Hindlimb muscle (tissue), 1 donor: ENCODE data around the gene C4orf50. TPM values are rescaled to one million over a fixed set of nuclear protein-coding genes. Genes with fewer than 3 reads are reported as not detected.

Source experiments
- DNase-seq: peaks from one replicate; pipeline ENCODE4 v3.0.0-alpha.2; 2013
- polyA plus RNA-seq: library from polyadenylated mRNA; unstranded; fragments of 120-200 nt; gene quantifications from one replicate; pipeline ENCODE4 v1.2.1, GENCODE V29; 2013; ENCODE audit not compliant: insufficient read length

The C4orf50 gene
- not detected for polyA plus RNA-seq

DNA sequence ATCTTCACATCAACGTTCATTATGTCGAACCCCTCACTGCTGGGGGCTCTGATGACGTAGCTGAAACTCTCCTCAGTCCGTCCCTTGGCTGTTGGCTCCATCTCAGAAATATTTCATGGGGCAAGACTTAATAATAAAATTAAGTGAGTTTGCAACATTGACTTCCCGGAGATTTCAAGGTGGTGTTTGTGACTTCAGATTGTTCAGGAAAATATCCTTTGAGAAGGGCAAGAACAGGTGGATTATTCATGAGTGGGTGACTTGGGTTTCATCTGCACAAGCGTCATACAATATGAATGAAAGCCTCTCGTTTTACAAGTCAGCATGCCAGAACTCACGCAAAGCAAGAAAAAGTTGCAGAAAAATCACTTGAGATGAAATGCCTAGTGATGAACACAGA, at the start of gene C4orf50:
TSS of gene C4orf50 (minus strand) at position 101 of the 400 bp plus-strand sequence.
- no peak for DNase-seq

GRCh38 chr4:6065934-6066590, 47.8 kb upstream of the C4orf50 start:
- no peak for DNase-seq

DNA sequence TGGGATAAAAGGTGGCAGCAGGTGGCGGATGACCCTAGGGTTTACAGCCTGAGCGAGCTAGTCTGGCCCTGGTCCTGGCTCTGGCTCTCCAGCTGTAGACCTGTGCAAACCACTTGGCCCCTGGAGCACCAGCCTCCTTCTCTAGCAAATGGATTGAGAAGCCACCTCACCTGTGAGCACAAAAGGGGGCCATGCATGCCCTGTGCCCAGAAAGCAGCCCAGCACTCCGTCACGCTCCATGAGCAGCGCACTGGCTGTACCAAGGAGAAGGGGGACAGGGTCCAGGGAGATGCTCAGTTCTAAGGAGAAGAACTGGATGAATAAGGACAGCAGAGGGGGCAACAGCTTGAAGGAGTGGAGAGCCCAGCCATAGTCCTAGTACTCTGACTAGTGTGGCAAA, 46.9 kb upstream of the C4orf50 start:
- no peak for DNase-seq

GRCh38 chr4:6064383-6064782, 46.2 kb upstream of the C4orf50 start:
- DNase-seq, result no peak

DNA sequence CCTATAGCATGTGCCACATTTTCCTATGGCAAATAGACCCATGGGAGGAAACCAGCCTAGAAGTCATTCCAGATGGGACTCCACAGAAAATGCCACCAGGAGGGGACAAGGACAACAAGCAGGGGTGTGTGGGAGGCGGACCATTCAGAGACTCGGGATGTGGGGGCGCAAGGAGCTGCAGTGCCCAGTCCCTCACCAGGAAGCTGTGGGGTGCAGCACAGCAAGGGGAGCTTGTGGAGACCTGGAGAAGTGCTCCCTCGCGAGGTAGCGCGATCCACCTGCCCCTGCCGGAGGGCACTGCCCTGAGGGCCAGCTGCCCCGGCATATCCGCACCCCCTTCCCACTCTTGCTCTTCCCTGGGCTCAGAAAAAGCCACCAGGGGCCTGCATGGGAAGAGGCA, 45.5 kb upstream of the C4orf50 start:
- no peak for DNase-seq

DNA sequence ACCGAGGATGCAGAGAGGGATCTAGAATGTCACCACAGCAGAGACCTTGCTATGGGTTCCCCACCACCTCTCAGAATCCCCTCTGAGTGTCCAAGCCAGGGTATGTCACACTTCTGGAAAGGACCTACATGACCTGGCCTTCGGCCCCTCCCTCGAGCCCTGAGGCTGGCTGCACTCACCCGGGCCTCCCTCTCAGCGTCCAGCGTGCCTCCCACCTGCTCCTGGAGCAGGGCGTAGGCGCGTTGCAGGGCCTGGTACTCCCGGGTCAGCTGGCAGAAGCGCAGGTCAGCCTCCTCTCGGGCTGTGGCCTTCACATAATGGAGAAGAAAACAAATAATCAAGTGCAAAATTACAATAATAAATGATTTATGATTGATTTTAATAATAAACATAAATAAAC, 43.9 kb upstream of the C4orf50 start:
- DNase-seq, result no peak

DNA sequence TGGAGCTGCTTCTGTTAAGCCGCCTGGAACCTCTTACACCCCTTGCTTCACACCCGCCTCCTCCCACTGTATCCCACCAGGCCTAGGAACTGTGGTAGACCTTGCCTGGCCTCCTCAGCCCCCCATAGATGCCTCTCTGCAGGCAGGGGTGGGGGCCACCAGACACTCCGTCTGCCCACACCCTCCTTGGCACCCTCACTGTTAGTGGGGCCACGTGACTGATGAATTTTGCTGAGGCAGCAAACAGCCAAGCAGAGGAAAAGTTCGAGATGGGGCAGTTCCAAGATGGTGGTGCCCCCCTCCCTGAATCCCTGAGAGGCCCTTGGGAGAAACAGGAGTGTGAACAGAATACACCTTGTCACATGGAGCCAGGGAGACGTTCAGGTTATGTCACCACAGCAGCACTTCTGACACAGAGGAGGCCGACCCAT, 41.2 kb upstream of the C4orf50 start:
- DNase-seq, result no peak

- DNase-seq, result no peak
Measured at GRCh38 chr4:6058531-6059374, 40.5 kb upstream of the C4orf50 start.

GRCh38 chr4:6056976-6057766, 38.9 kb upstream of the C4orf50 start:
- no peak for DNase-seq

- no peak for DNase-seq
Measured at GRCh38 chr4:6055436-6055835, 37.2 kb upstream of the C4orf50 start.

- DNase-seq, result no peak
Measured at GRCh38 chr4:6055030-6055429, 36.8 kb upstream of the C4orf50 start.

DNA sequence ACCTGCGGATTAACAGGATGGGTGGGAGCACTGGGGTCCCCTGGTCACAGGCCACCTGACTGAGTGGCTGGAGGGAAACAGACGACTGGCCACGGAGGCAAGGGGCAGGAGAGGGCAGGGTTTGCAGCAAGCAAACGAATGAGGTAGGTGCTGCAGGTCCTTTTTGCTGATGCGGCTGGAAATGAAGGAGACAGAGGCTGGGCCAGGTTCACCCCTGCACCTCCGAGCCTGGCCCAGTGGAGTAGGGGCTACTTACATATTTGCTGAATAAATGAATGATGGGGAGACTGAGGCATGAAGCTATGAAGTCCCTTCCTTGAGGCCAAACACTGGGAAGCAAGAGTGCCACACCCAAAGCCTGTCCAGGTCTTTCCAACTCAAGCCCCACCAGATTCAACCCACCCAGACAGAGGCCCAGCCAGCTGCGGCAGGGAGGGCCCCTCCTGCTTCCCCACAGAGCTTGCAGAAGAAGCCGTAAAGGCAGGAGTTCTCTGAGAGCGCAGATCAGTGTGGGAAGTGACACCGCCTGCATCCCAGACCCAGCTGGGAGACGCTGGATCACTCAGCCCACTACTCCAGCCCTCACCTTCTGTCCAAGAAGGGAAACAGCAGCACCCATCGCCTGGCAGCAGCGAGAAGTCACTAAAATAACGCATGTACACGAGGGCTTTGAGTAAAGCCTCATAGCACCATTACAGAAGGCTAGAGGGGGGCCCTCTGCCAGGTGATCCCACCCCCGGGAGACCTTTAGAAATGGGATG, 36.1 kb upstream of the C4orf50 start:
- no peak for DNase-seq

GRCh38 chr4:6052679-6053078, 34.4 kb upstream of the C4orf50 start:
- no peak for DNase-seq

DNA sequence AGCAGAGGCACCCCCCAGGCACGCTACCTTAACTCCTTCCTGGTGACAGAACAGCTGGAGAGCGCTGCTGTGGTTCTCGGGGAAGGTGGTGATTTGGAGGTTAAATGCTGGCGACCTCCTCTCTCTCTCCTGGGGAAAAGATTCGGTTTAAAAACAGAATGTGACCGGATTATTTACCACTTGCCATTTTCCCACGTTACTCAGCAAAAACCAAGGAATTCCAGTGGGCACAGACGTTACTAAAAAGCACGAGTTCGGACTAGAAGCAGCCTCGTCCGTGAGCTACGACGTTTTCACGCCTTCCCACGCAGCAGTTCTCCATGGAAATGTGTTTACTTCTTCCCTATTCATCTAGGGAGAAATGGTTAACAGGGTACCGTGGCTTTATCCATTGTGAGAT, 32.3 kb upstream of the C4orf50 start:
- no peak for DNase-seq

- DNase-seq, result no peak
Measured at GRCh38 chr4:6049985-6050384, 31.8 kb upstream of the C4orf50 start.

DNA sequence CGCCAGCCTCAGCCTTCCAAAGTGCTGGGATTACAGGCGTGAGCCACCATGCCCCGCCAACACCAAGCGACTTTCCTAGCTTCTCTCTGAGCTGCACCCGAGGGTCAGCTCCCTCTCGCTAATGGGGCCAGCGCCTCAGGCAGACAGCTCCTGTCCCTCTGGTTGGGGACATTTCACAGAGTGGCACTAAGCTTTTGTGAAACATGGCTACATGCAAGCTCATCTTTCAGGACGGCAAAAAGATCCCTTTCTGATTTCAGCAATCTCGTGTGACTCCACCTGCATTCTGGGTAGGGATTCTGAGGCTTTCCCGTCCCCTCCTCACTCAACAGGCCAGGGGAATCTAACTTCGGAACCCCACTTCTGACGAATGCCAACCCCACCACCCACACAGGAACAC, 31.0 kb upstream of the C4orf50 start:
- DNase-seq, result no peak

- DNase-seq, result no peak
Measured at GRCh38 chr4:6048537-6048936, 30.3 kb upstream of the C4orf50 start.

GRCh38 chr4:6047130-6047673, 29.0 kb upstream of the C4orf50 start:
- no peak for DNase-seq

DNA sequence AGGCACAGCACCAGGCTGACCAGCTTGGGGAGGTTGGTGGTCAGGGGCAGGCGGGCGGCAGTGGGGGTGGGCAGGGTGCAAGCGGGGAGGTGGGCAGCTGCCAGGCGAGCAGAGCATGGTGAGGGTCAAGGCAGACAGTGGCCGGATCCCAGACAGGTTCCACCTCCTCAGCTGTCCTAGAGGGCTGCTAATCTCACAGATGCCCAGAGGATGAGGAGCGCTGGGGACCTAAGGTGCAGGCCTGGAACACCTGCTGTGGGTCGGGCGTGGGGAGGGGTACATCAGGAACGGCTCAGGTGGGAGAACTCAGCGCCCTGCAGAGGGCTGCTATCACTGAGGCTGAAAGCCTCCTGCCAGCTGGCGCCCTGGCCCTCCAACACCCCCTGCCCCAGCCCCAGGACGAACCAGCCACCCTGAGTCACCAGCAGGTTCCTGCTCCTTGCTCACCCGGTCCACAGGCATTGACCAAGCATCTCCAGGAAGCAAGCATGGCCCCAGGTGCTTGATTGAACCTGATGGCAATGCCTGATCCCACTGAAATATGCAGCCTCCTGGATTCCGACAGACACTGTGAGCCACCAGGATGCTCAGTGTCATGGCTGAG, 28.4 kb upstream of the C4orf50 start:
- no peak for DNase-seq

- DNase-seq, result no peak
Measured at GRCh38 chr4:6044805-6045204, 26.6 kb upstream of the C4orf50 start.

DNA sequence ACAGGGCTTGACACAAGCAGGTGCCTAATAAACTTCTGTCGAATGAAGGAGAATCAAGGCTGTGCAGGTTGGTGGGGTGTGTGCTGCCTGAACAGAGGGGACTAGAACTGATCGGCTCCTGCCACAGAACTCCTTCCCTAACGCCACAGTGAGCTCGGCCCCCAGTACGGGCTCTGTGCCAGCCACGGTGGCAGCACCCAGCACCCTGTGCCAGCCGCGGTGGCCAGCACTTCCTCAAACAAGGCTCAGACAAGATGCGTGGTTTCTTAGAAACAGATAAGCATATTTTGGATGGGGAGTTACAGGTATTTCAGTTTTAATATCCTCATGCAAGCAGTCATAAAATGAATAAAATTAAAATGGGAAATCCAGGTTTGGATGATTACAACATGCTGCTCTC, 26.0 kb upstream of the C4orf50 start:
- DNase-seq, result no peak

- no peak for DNase-seq
Measured at GRCh38 chr4:6043843-6044242, 25.6 kb upstream of the C4orf50 start.
